Measurements from ENCODE around the gene NUS1. TPM values are rescaled to one million over a fixed set of nuclear protein-coding genes. Genes with fewer than 3 reads are reported as not detected.
"Not testable (repeated sequence)": the region's sequence is repeated elsewhere in the genome, so short reads cannot be mapped to it uniquely, and the experiment has no call there.

NUS1 gene
- polyA plus RNA-seq, 4 donors = 10.7 to 38.0 (median 17.9) TPM

DNA sequence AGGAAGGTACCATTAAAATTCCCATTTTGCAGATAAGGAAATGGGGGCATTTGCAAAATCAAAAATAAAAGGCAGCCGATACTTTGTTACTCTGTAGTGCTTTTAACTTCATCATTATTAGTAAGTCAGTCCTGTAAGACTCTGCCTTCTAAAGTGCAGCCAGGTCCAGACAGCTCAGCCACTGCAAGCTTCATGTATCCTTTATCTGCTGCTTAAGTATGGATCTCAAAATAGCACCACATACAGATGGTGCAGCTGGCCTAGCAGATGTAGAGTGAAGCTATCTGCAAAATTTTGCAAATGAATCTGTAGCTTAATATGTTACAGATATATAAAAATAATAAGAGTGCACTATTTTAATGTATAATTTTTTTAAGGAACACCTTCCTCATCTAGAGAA is 53.4 kb downstream of the NUS1 start:
- WGBS, 3 donors = 94 to 97% (median 97%) methylated on average over 1 of the region's 1 CpG
- no peak for FAIRE-seq
- no peaks in the 10 kb centered on the region for H3K4me1 ChIP-seq (ENCODE audit: control insufficient read depth in 3 of 3, insufficient read depth in 2 of 3, low read depth in 1 of 3, low read length in 2 of 3)

DNA sequence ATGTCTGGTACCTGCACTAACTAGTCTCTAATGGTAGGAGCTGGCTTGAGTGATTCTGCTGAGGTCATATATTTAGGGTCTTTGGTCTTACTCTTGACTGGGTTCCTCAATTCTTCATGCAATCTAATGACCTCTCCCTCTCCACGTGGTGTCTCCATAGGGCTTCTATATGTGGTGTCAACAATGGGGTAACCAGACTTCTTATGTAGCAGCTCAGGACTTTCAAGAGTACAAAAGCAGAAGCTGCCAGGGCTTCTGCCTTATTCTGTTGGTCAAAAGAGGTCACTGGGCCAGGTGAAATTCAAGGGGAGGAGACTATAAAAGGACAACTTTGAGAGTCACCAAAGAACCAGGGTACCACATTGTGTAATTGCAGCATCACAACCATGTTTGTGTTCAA is 54.3 kb downstream of the NUS1 start:
- Histone ChIP-seq H3K36me3 (ENCODE audit: control insufficient read depth in 3 of 3, insufficient read depth in 2 of 3, low read depth in 1 of 3, low read length in 3 of 3) (no peaks in the 10 kb centered on the region), H3K4me3 (ENCODE audit: low read depth in 1 of 3, low read length in 3 of 3) (no peak overlapping the region), H3K27me3 (ENCODE audit: control insufficient read depth in 3 of 3, insufficient read depth in 3 of 3, low read length in 3 of 3) (no peaks in the 10 kb centered on the region), H3K27ac (ENCODE audit: low read depth in 1 of 3, low read length in 2 of 3) (no peak overlapping the region), H3K4me1 (ENCODE audit: control insufficient read depth in 3 of 3, insufficient read depth in 2 of 3, low read depth in 1 of 3, low read length in 2 of 3) (no peaks in the 10 kb centered on the region), H3K9me3 (ENCODE audit: control insufficient read depth in 2 of 2, insufficient read depth in 1 of 2, low read depth in 1 of 2, low read length in 1 of 2) (no peaks in the 10 kb centered on the region)
- 41 to 62% (median 47%) methylated on average over 1 of the region's 1 CpG for WGBS, 3 donors
- no peak for DNase-seq
- no peak for FAIRE-seq

More for the DNA sequence above, 53.4 kb downstream of the NUS1 start:
- H3K4me3 ChIP-seq (ENCODE audit: low read depth in 1 of 3, low read length in 3 of 3) = no peak overlapping the region
- H3K9me3 ChIP-seq (ENCODE audit: control insufficient read depth in 2 of 2, insufficient read depth in 1 of 2, low read depth in 1 of 2, low read length in 1 of 2) = no peaks in the 10 kb centered on the region
- DNase-seq = no peak
- H3K27me3 ChIP-seq (ENCODE audit: control insufficient read depth in 3 of 3, insufficient read depth in 3 of 3, low read length in 3 of 3) = no peaks in the 10 kb centered on the region
- no peak overlapping the region for H3K27ac ChIP-seq (ENCODE audit: low read depth in 1 of 3, low read length in 2 of 3)
- no peaks in the 10 kb centered on the region for H3K36me3 ChIP-seq (ENCODE audit: control insufficient read depth in 3 of 3, insufficient read depth in 2 of 3, low read depth in 1 of 3, low read length in 3 of 3)

DNA sequence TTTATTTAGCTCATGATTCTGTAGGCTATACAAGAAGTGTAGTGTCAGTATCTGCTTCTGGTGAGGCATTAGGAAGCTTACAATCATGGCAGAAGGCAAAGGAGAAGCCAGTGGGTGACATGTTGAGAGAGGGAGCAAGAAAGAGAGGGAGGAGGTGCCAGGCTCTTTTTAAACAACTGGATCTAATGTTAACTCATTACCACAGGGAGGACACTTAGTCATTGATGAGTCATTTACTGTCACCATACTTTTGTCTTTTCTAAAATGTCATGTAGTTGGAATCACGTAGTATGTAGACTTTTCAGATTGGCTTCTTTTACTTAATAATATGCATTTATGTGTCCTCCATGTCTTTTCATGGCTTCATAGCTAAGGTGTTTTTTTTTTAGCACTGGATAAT is 58.1 kb downstream of the NUS1 start:
- H3K9me3 ChIP-seq (ENCODE audit: control insufficient read depth in 2 of 2, insufficient read depth in 1 of 2, low read depth in 1 of 2, low read length in 1 of 2) = no peaks in the 10 kb centered on the region
- no peak overlapping the region for H3K4me3 ChIP-seq (ENCODE audit: low read depth in 1 of 3, low read length in 3 of 3)
- WGBS, 3 donors = 62 to 78% (median 76%) methylated on average over 1 of the region's 1 CpG
- no peak overlapping the region for H3K27ac ChIP-seq (ENCODE audit: low read depth in 1 of 3, low read length in 2 of 3)
- no peaks in the 10 kb centered on the region for H3K27me3 ChIP-seq (ENCODE audit: control insufficient read depth in 3 of 3, insufficient read depth in 3 of 3, low read length in 3 of 3)
- H3K36me3 ChIP-seq (ENCODE audit: control insufficient read depth in 3 of 3, insufficient read depth in 2 of 3, low read depth in 1 of 3, low read length in 3 of 3) = no peaks in the 10 kb centered on the region
- FAIRE-seq (no peak), DNase-seq (no peak)
- no peaks in the 10 kb centered on the region for H3K4me1 ChIP-seq (ENCODE audit: control insufficient read depth in 3 of 3, insufficient read depth in 2 of 3, low read depth in 1 of 3, low read length in 2 of 3)

DNA sequence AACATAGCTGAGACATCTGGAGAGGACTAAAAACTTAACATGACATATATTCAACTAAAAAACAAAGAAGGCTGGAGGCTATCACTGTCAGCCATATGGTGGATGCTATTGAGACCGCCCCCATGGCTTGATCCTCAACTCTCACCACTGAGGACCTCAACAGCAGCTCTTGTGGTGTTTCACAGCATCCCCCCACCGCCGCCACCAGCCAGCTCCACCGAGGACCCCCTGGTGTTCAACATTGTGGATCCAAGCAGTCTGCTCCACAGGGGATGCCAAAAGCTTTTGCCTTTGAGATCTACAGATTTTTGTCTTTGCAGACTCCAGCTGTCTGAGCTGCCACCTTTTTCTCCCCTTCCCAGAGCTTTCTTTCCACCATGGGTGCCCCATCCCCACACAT is 64.6 kb downstream of the NUS1 start:
- DNase-seq (no peak), FAIRE-seq (no peak)
- Histone ChIP-seq H3K27ac (ENCODE audit: low read depth in 1 of 3, low read length in 2 of 3) (no peak overlapping the region), H3K27me3 (ENCODE audit: control insufficient read depth in 3 of 3, insufficient read depth in 3 of 3, low read length in 3 of 3) (no peaks in the 10 kb centered on the region), H3K4me3 (ENCODE audit: low read depth in 1 of 3, low read length in 3 of 3) (no peak overlapping the region), H3K9me3 (ENCODE audit: control insufficient read depth in 2 of 2, insufficient read depth in 1 of 2, low read depth in 1 of 2, low read length in 1 of 2) (peaks cover 0 to 14% of the 10 kb centered on the region in 2 donors), H3K36me3 (ENCODE audit: control insufficient read depth in 3 of 3, insufficient read depth in 2 of 3, low read depth in 1 of 3, low read length in 3 of 3) (no peaks in the 10 kb centered on the region), H3K4me1 (ENCODE audit: control insufficient read depth in 3 of 3, insufficient read depth in 2 of 3, low read depth in 1 of 3, low read length in 2 of 3) (no peaks in the 10 kb centered on the region)
- 65 to 73% (median 69%) methylated on average over 4 of the region's 4 CpGs for WGBS, 3 donors

DNA sequence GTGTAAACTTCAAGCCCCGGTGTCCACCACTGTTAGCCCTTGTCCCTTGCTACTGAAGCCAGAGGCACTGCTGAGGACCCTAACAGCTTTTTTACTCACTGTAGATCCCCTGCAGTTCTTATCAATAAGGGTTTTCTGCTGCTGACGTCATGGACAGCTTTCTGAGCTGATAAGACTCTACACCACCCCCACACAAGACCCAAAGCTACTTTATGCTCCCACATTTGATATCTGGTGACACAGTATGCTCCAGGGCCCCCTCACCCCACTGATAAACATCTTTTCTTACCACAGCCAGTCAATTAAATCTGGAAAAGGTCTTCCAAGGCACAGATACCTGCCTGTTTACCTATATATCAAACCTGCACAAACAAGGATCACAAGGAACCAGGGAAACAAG is 65.3 kb downstream of the NUS1 start:
- Histone ChIP-seq H3K27me3 (ENCODE audit: control insufficient read depth in 3 of 3, insufficient read depth in 3 of 3, low read length in 3 of 3) (no peaks in the 10 kb centered on the region), H3K4me1 (ENCODE audit: control insufficient read depth in 3 of 3, insufficient read depth in 2 of 3, low read depth in 1 of 3, low read length in 2 of 3) (no peaks in the 10 kb centered on the region), H3K9me3 (ENCODE audit: control insufficient read depth in 2 of 2, insufficient read depth in 1 of 2, low read depth in 1 of 2, low read length in 1 of 2) (peaks cover 0 to 15% of the 10 kb centered on the region in 2 donors), H3K27ac (ENCODE audit: low read depth in 1 of 3, low read length in 2 of 3) (no peak overlapping the region), H3K36me3 (ENCODE audit: control insufficient read depth in 3 of 3, insufficient read depth in 2 of 3, low read depth in 1 of 3, low read length in 3 of 3) (no peaks in the 10 kb centered on the region), H3K4me3 (ENCODE audit: low read depth in 1 of 3, low read length in 3 of 3) (no peak overlapping the region)
- 40 to 46% (median 45%) methylated on average over 2 of the region's 2 CpGs for WGBS, 3 donors
- FAIRE-seq (no peak), DNase-seq (no peak)

DNA sequence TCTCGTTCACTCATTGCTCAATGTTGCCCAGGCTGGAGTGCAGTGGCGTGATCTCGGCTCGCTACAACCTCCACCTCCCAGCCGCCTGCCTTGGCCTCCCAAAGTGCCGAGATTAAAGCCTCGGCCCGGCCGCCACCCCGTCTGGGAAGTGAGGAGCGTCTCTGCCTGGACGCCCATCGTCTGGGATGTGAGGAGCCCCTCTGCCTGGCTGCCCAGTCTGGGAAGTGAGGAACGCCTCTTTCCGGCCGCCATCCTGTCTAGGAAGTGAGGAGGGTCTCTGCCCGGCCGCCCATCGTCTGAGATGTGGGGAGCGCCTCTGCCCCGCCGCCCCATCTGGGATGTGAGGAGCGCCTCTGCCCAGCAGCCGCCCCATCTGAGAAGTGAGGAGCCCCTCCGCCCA is 75.4 kb downstream of the NUS1 start:
- not testable (repeated sequence) for H3K4me3 ChIP-seq (ENCODE audit: low read depth in 1 of 3, low read length in 3 of 3); H3K27ac ChIP-seq (ENCODE audit: low read depth in 1 of 3, low read length in 2 of 3); FAIRE-seq; H3K27me3 ChIP-seq (ENCODE audit: control insufficient read depth in 3 of 3, insufficient read depth in 3 of 3, low read length in 3 of 3); DNase-seq; H3K36me3 ChIP-seq (ENCODE audit: control insufficient read depth in 3 of 3, insufficient read depth in 2 of 3, low read depth in 1 of 3, low read length in 3 of 3); H3K4me1 ChIP-seq (ENCODE audit: control insufficient read depth in 3 of 3, insufficient read depth in 2 of 3, low read depth in 1 of 3, low read length in 2 of 3); H3K9me3 ChIP-seq (ENCODE audit: control insufficient read depth in 2 of 2, insufficient read depth in 1 of 2, low read depth in 1 of 2, low read length in 1 of 2)
- WGBS, 3 donors = 93 to 97% (median 95%) methylated on average over 24 to 25 of the region's 25 CpGs

Other genes starting within 250 kb of the NUS1 start
- 1 to 10 TPM in 1 of 4 donors, under 1 TPM in 2, not detected in 1; under 0.01 to 4.9 (median under 0.01) TPM for gene ROS1, start 249.5 kb upstream of the NUS1 start, polyA plus RNA-seq
- 10 to 100 TPM in 1 of 4 donors, 1 to 10 TPM in 3; 4.9 to 23.4 (median 7.7) TPM for gene DCBLD1, start 192.8 kb upstream of the NUS1 start, polyA plus RNA-seq
- 10 to 100 TPM in 3 of 4 donors, 1 to 10 TPM in 1; 7.6 to 44.1 (median 11.8) TPM for gene GOPC, start 73.0 kb upstream of the NUS1 start, polyA plus RNA-seq
- 1 to 10 TPM in 1 of 4 donors, under 1 TPM in 2, not detected in 1; 0.27 to 1.0 (median 0.85) TPM for gene SLC35F1, start 231.8 kb downstream of the NUS1 start, polyA plus RNA-seq

Measured in small intestine (tissue), 7 donors.